ENCODE data around the gene DCP1A. TPM values are rescaled to one million over a fixed set of nuclear protein-coding genes. Genes with fewer than 3 reads are reported as not detected.
A peak's percentile ranks its signal among the peaks of the same experiment; 100 is the strongest.

DCP1A gene
- total RNA-seq, 2 experiments from 2014 or later, result 29.9 to 32.0 TPM

GRCh38 chr3:53238051-53238850 is 109.1 kb downstream of the DCP1A start:
- Mint-ChIP-seq H3K9me3 (no peaks in the 10 kb centered on the region), H3K27ac (no peak overlapping the region), H3K4me3 (no peak overlapping the region), H3K27me3 (no peaks in the 10 kb centered on the region), H3K4me1 (ENCODE audit: low read depth) (peaks cover 5% of the 10 kb centered on the region), H3K36me3 (ENCODE audit: low read depth) (peaks cover 28% of the 10 kb centered on the region)
- ChIA-PET POLR2A (interaction anchor here (1.1 to 1.3 kb wide), 4 partner anchors 9 to 16 kb away, joined by 3 to 5 read pairs (median 4); no protein-coding TSS in a partner anchor), CTCF (no interaction called here)
- no peak for ATAC-seq
- intact Hi-C loops (cut with micrococcal nuclease), result no loop called here
- no peak for TF ChIP-seq CTCF (IDR thresholded peaks at IDR 0.05)
- DNase-seq, result no peak

- Mint-ChIP-seq H3K4me3 (no peak overlapping the region), H3K27me3 (no peaks in the 10 kb centered on the region), H3K9me3 (no peaks in the 10 kb centered on the region), H3K36me3 (ENCODE audit: low read depth) (peaks cover 29% of the 10 kb centered on the region), H3K4me1 (ENCODE audit: low read depth) (peaks cover 5% of the 10 kb centered on the region), H3K27ac (peak overlapping the region; percentile 58)
- no peak for TF ChIP-seq CTCF (IDR thresholded peaks at IDR 0.05)
- DNase-seq (no peak), ATAC-seq (no peak)
- ChIA-PET POLR2A (interaction anchor here (1.1 kb wide), 1 partner anchor 21 kb away, joined by 3 read pairs; no protein-coding TSS in a partner anchor), CTCF (interaction anchor here (4.3 kb wide), 1 partner anchor 16 kb away, joined by 19 read pairs; no protein-coding TSS in a partner anchor)
- intact Hi-C loops (cut with micrococcal nuclease), result no loop called here
Measured at GRCh38 chr3:53236112-53236841, 111.1 kb downstream of the DCP1A start.

- Mint-ChIP-seq H3K9me3 (no peaks in the 10 kb centered on the region), H3K36me3 (ENCODE audit: low read depth) (peaks cover 29% of the 10 kb centered on the region), H3K4me1 (ENCODE audit: low read depth) (peaks cover 5% of the 10 kb centered on the region), H3K27me3 (no peaks in the 10 kb centered on the region), H3K4me3 (no peak overlapping the region), H3K27ac (no peak overlapping the region)
- DNase-seq, result no peak
- intact Hi-C loops (cut with micrococcal nuclease), result no loop called here
- ATAC-seq, result no peak
- POLR2A ChIA-PET, result interaction anchor here (1.1 to 1.3 kb wide), 2 partner anchors 14 to 19 kb away, joined by 3 read pairs; no protein-coding TSS in a partner anchor
- no peak for TF ChIP-seq CTCF (IDR thresholded peaks at IDR 0.05)
- CTCF ChIA-PET, result interaction anchor here (4.3 kb wide), 1 partner anchor 15 kb away, joined by 19 read pairs; no protein-coding TSS in a partner anchor
Measured at GRCh38 chr3:53235545-53235944, 111.8 kb downstream of the DCP1A start.

- Mint-ChIP-seq H3K4me3 (no peak overlapping the region), H3K36me3 (ENCODE audit: low read depth) (peaks cover 25% of the 10 kb centered on the region), H3K27ac (no peak overlapping the region), H3K9me3 (no peaks in the 10 kb centered on the region), H3K27me3 (no peaks in the 10 kb centered on the region), H3K4me1 (ENCODE audit: low read depth) (peaks cover 5% of the 10 kb centered on the region)
- ChIA-PET POLR2A (interaction anchor here (1.1 to 1.3 kb wide), 3 partner anchors 13 to 23 kb away, joined by 3 read pairs; no protein-coding TSS in a partner anchor), CTCF (interaction anchor here (2.3 to 4.3 kb wide), 2 partner anchors 9 to 14 kb away, joined by 6 to 19 read pairs; no protein-coding TSS in a partner anchor)
- TF ChIP-seq CTCF (IDR thresholded peaks at IDR 0.05), result no peak
- DNase-seq (no peak), ATAC-seq (no peak)
- intact Hi-C loops (cut with micrococcal nuclease), result no loop called here
Measured at GRCh38 chr3:53234841-53235232, 112.5 kb downstream of the DCP1A start.
